HEK293T (cell line): Measurements from ENCODE around the gene BPTF.
A peak's percentile ranks its signal among the peaks of the same experiment; 100 is the strongest.

Source experiments
- BHLHE40 ChIP-seq: fragments of 450-650 bp; IDR thresholded peaks from 2 replicates; pipeline ENCODE4 v1.6.1; 2016; ENCODE audit warnings: mild to moderate bottlenecking, moderate library complexity, borderline replicate concordance
- ELF4 ChIP-seq: fragments of 450-650 bp; IDR thresholded peaks from 2 replicates; pipeline ENCODE4 v1.6.1; 2017; ENCODE audit warnings: antibody characterized with exemption
- FOXK2 ChIP-seq: fragments of 450-650 bp; IDR thresholded peaks from 2 replicates; pipeline ENCODE4 v1.6.1; 2016; ENCODE audit warnings: mild to moderate bottlenecking
- FOXM1 ChIP-seq: fragments of 450-650 bp; IDR thresholded peaks from 2 replicates; pipeline ENCODE4 v1.6.1; 2017; ENCODE audit warnings: mild to moderate bottlenecking, borderline replicate concordance
- HDGF ChIP-seq: fragments of 450-650 bp; IDR thresholded peaks from 2 replicates; pipeline ENCODE4 v1.6.1; 2017; ENCODE audit warnings: antibody characterized with exemption, borderline replicate concordance
- L3MBTL2 ChIP-seq: fragments of 450-650 bp; conservative IDR thresholded peaks from 2 replicates; pipeline ENCODE4 v1.6.1; 2016; ENCODE audit warnings: mild to moderate bottlenecking
- NFRKB ChIP-seq: fragments of 450-650 bp; IDR thresholded peaks from 2 replicates; pipeline ENCODE4 v1.6.1; 2016; ENCODE audit warnings: mild to moderate bottlenecking, moderate library complexity
- SP1 ChIP-seq: fragments of 450-650 bp; IDR thresholded peaks from 2 replicates; pipeline ENCODE4 v1.6.1; 2017
- TARDBP ChIP-seq: fragments of 450-650 bp; IDR thresholded peaks from 2 replicates; pipeline ENCODE4 v1.6.1; 2016
- TF ChIP-seq, protein P1 (sequence below): fragments of 450-650 bp; IDR thresholded peaks from 2 replicates; pipeline ENCODE4 v1.6.1; 2016

DNA sequence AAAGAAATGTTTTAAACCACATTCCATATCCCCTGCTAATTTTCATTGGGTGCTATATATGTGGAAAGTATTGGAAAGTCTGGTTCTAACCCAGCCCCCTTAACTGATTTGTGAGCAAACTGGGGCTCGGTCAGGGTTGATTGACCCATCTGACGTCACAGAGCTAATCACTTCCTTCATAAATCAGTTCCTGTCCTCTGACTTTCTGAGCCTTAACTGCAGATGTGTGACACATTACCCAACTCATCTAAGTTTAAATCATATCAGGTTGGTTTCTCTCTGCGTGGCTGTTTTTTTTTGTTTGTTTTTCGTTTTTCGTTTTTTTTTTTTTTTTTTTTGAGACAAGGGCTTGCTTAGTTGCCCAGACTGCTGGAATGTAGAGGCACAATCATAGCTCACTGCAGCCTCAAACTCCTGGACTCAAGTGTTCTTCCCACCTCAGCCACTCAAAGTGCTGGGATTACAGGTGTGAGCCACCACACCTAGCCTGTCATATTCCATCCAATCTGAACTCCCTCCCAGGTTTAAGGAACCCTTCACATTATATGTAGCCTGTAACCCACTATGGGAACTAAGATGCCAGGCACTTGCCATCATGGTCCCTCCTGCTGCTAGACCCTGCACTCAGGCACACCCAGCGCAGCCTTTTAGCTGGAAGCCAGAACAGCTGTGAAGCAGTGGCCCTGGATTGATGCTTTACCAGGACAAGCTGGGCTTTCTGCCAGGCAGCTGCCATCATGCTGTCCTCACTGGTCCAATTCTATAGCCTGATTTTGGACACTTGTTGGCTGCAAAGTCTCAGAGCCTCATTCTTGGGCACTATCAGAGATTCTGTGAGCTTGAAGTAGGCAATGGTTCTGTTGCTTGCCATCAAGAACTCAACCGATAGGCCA is 6.9 kb upstream of the BPTF start:
- TF ChIP-seq TARDBP, result no peak
- TF ChIP-seq FOXM1, result no peak
- TF ChIP-seq HDGF, result no peak
- no peak for TF ChIP-seq FOXK2
- no peak for TF ChIP-seq SP1
- TF ChIP-seq ELF4, result no peak
- TF ChIP-seq NFRKB, result no peak
- TF ChIP-seq BHLHE40, result no peak
- TF ChIP-seq L3MBTL2, result no peak
- TF ChIP-seq, protein P1, sequence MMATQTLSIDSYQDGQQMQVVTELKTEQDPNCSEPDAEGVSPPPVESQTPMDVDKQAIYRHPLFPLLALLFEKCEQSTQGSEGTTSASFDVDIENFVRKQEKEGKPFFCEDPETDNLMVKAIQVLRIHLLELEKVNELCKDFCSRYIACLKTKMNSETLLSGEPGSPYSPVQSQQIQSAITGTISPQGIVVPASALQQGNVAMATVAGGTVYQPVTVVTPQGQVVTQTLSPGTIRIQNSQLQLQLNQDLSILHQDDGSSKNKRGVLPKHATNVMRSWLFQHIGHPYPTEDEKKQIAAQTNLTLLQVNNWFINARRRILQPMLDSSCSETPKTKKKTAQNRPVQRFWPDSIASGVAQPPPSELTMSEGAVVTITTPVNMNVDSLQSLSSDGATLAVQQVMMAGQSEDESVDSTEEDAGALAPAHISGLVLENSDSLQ, result peak; percentile 55
